Right cardiac atrium (tissue), 5 donors: ENCODE data around the gene SLC39A2. TPM values are rescaled to one million over a fixed set of nuclear protein-coding genes. Genes with fewer than 3 reads are reported as not detected.

Source experiments
- ATAC-seq, 2 donors: fragments of 200-7000 bp; cut with Tn5 transposase; one replicate each; pipeline versions ENCODE4 v1.8.0 to v1.9.1; 2020; ENCODE audit warnings: moderate library complexity in 2 of 2, mild to moderate bottlenecking in 1 of 2
- DNase-seq, 3 donors: peaks; one replicate each; pipeline ENCODE4 v3.0.0-alpha.2; 2020
- H3K27ac ChIP-seq: one replicate; pipeline ENCODE4 v1.5.1; 2013; ENCODE audit warnings: mild to moderate bottlenecking, low read length, control low read depth, moderate library complexity
- H3K27me3 ChIP-seq: one replicate; pipeline ENCODE4 v1.6.1; 2013; ENCODE audit not compliant: control insufficient read depth, insufficient read depth
- H3K4me1 ChIP-seq: one replicate; pipeline ENCODE4 v1.6.1; 2013; ENCODE audit warnings: low read length; ENCODE audit not compliant: control insufficient read depth, insufficient read depth
- H3K4me3 ChIP-seq: one replicate; pipeline ENCODE4 v1.5.1; 2013; ENCODE audit warnings: low read length, control low read depth
- H3K9me3 ChIP-seq: one replicate; pipeline ENCODE4 v1.6.1; 2013; ENCODE audit warnings: low read length; ENCODE audit not compliant: control insufficient read depth
- WGBS: extraction: QIAGEN DNeasy Blood & Tissue Kit; methylation state at CpG from one replicate; pipeline ENCODE4 v1.1.7; 2013; 5-methylcytosine and 5-hydroxymethylcytosine counted together
- intact Hi-C, 4 donors: fragments of 100-400 bp; cut with DNase I; formaldehyde crosslinking; loops; one replicate each; pipeline versions ENCODE4 v1.11.0 to v1.14.0; 2022 to 2023
- polyA plus RNA-seq: library from polyadenylated mRNA; stranded (reverse); fragments of 200-250 nt; gene quantifications from one replicate; pipeline ENCODE4 v1.2.3, GENCODE V29; 2013
- total RNA-seq, 4 donors: library from RNA; stranded (reverse); fragmentation: NEBNext Ultra II Directional; extraction: Animal tissue kit (Norgen Biotek cat#: 25700); gene quantifications; one replicate each; pipeline ENCODE4 v1.2.1, GENCODE V29; 2021
- donor health status: healthy with polysubstance abuse.
- donor health status: DM: no; HTN: yes; CAD: no.
- donor health status: DM: no; HTN: no; CAD: no.
- donor health status: DM: no; HTN: yes; CAD: no; lungs with severe emphysema.
- donor health status: DM: yes; HTN: yes; CAD: no.

Gene SLC39A2
- total and polyA plus RNA-seq, 5 donors, result 0.16 to 0.35 (median 0.29) TPM; not detected in 2

DNA sequence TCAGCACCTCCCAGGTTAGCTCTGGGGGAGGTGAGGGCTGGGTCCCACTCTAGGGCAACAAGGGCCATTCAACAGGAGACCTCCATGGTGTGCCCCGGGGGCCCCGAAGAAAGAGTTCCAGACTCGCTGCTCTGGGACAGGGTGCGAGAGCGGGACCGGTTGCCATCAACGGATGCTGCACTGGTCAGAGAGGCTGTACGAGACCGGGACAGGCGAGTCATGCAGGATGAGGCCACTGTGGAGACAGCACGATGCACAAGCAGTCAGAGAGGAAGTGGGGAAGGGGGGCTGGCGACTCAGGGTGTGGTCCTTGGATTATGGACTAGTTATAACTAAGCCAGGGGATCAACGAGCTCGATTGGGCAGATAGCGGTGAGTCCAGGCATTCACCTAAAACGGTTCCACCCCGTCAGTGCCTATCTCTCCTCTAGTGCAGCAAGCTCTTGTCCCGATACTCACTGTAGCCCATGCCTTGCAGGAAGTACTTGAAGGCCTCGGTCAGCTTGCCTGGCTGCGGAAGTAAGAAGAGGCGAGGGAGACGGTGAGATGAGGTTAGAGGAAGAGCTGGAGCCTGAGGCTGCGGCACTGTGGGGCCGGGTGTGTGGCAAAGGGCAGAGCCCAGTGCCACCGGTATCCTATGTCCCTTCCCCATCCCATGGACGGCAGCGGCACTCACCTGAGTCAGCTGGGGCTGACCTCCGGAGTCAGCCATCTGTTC lies 18.6 kb downstream of the SLC39A2 start:
- H3K27me3 ChIP-seq, result no peaks in the 10 kb centered on the region
- 72% methylated on average over 28 of the region's 28 CpGs for WGBS
- H3K9me3 ChIP-seq, result no peaks in the 10 kb centered on the region
- peak in 1 of 2 donors; percentile 3 for ATAC-seq
- peak in 1 of 3 donors; percentile 55 for DNase-seq
- H3K4me3 ChIP-seq, result no peak overlapping the region
- peaks cover 3% of the 10 kb centered on the region for H3K4me1 ChIP-seq
- H3K27ac ChIP-seq, result no peak overlapping the region
- intact Hi-C loops, result loop anchor here in 1 of 4 donors (5.0 kb wide), 1 partner anchor 75 kb away; no protein-coding TSS in a partner anchor

DNA sequence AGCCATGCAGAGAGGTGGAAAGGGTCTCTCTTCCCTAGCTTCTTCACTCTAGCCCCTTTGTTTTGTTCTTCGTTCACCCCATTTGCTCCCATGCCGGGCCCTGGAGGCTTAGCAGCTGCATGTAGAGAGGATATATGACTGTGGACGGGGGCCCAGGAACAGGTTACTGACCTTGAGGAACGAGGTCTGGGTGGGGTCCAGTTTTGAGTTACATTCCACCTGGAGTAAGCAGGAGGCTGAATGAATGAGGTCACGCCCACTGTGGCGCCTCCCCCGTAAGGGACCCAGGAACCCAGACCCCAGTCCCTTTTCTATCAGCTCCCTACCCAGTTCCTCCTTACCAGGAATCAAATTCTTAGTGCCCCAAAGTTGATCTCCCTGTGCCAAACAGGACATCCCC lies 19.2 kb downstream of the SLC39A2 start:
- intact Hi-C loops, result loop anchor here in 1 of 4 donors (5.0 kb wide), 1 partner anchor 74 kb away; no protein-coding TSS in a partner anchor
- Histone ChIP-seq H3K4me1 (peaks cover 4% of the 10 kb centered on the region), H3K27me3 (no peaks in the 10 kb centered on the region), H3K4me3 (no peak overlapping the region), H3K9me3 (no peaks in the 10 kb centered on the region), H3K27ac (no peak overlapping the region)
- WGBS, result 82% methylated on average over 7 of the region's 7 CpGs
- DNase-seq, result no peak
- ATAC-seq, result no peak

DNA sequence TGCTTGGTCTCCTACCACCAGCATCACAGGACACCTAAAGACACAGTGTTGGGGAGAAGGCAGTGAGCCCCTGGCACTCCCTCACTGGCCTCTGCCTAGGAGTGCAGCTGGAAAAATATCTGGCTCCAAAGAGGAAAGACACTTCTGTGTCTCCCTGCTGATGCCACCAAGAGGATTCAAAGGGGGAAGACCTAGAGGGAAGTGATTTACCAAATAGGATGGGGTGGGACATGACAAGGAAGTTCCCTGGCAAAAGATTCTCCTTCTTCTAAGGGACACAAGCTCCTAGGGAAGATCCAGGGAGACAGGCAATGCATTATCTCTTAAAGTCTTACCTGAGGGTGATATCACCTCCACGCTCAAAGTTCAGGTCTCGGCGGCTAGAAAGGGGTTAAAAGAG lies 19.7 kb downstream of the SLC39A2 start:
- WGBS, result 93% methylated on average over 3 of the region's 3 CpGs
- no peak overlapping the region for H3K27ac ChIP-seq

DNA sequence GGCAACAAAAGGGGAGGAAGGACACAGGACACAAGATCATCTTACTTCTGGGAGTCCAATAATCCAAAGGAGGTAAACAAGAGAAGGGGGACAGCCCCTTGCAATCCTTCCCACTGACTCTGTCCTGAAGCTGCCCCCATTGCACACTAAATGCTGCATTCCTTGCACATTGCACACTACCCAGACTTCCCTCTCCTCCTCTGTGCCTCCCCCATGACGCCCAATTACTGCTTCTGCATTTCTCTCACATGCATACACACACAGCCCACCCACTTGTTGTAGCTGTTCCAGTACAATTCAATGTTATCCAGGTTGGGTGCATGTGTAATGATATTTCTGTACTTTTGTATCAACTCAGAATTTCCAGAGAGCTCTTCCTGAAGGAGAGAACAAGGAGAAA lies 20.3 kb downstream of the SLC39A2 start:
- Histone ChIP-seq H3K9me3 (no peaks in the 10 kb centered on the region), H3K4me1 (peaks cover 4% of the 10 kb centered on the region), H3K27me3 (no peaks in the 10 kb centered on the region), H3K27ac (no peak overlapping the region), H3K4me3 (no peak overlapping the region)
- WGBS, result 54% methylated on average over 1 of the region's 1 CpG
- intact Hi-C loops, result loop anchor here in 1 of 4 donors (5.0 kb wide), 1 partner anchor 73 kb away; no protein-coding TSS in a partner anchor
- DNase-seq (no peak), ATAC-seq (no peak)

More for the DNA sequence above, 19.7 kb downstream of the SLC39A2 start:
- no peak for DNase-seq
- peaks cover 4% of the 10 kb centered on the region for H3K4me1 ChIP-seq
- H3K27me3 ChIP-seq, result no peaks in the 10 kb centered on the region
- no peaks in the 10 kb centered on the region for H3K9me3 ChIP-seq
- intact Hi-C loops, result loop anchor here in 1 of 4 donors (5.0 kb wide), 1 partner anchor 74 kb away; no protein-coding TSS in a partner anchor
- no peak for ATAC-seq
- no peak overlapping the region for H3K4me3 ChIP-seq

DNA sequence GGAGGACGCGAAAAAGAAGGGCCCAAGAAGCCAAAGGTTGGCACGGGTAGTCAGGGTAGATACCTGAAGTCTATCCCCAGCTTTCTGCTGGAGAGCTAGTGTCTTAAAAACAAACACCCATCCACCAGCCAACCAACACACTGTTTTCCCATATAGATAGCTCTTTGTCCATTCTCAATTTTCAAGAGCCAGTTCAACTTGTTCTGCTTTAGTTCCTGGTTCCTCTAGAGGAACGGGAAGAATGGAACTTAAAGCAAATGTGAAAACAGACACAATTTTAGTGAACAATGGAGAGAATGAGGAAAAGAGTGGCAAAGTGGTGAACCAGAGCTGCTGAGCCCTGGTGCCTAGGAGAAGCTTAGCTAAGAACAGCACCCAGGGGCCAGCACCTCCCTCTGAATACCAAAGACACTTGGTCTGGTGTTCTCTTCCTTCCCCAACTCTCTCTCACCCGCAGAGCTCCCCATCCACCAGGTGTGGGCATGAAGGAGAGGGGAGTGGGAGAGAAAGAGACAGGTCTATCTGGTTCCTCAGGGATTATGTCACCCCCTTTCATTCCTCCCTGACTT lies 22.0 kb downstream of the SLC39A2 start:
- Histone ChIP-seq H3K4me3 (no peak overlapping the region), H3K27me3 (no peaks in the 10 kb centered on the region), H3K27ac (no peak overlapping the region), H3K9me3 (no peaks in the 10 kb centered on the region), H3K4me1 (peaks cover 4% of the 10 kb centered on the region)
- ATAC-seq (no peak), DNase-seq (no peak)
- WGBS, result 88% methylated on average over 5 of the region's 5 CpGs
- intact Hi-C loops, result no loop called here

DNA sequence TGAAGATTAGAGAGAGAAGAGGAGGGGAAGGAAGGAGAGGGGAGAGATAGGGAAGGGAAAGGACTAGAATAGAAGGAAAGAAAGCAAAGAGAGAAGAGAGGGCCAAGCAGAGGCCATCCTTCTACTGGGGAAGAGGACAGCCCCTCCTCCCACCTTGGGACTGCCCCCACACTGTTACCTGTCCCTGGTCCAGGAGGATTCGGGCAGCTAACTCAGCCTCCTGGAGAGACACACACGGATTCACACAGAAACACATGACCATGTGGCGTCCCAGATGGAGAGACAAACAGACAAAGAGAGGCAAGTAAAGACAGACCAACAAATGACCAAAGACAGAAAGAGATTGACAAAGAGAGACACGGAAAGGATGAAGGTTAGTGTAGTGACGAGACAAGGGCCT lies 23.6 kb downstream of the SLC39A2 start:
- no peak for ATAC-seq
- Histone ChIP-seq H3K4me3 (peak overlapping the region; percentile 90), H3K4me1 (peaks cover 12% of the 10 kb centered on the region), H3K27ac (peak overlapping the region; percentile 87), H3K9me3 (no peaks in the 10 kb centered on the region), H3K27me3 (no peaks in the 10 kb centered on the region)
- DNase-seq, result no peak
- 65% methylated on average over 5 of the region's 5 CpGs for WGBS
- intact Hi-C loops, result no loop called here

DNA sequence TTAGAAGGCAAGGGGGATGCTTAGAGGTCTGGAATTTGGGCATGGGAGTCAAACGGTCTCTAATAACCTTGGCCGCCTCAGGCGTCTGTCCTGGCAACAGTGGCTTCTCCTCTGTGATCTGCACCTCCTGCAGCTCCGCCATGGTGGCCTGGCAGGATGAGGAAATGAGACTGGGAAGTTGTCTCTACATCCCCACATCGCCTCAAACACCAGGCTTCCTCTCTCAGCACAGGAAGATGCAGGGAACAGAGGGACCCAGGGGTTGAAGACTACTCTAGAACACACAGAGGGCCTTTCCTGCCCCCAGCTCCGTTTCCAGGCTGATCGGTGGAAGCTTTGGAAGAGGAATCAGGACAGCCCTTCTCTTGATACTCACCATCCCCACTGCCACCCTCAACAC lies 24.1 kb downstream of the SLC39A2 start:
- peak overlapping the region; percentile 90 for H3K4me3 ChIP-seq
- intact Hi-C loops, result no loop called here
- WGBS, result 26% methylated on average over 7 of the region's 7 CpGs
- H3K9me3 ChIP-seq, result no peaks in the 10 kb centered on the region
- DNase-seq (peak in 2 of 3 donors; percentile 56 to 64), ATAC-seq (no peak)
- H3K4me1 ChIP-seq, result peaks cover 12% of the 10 kb centered on the region
- peak overlapping the region; percentile 87 for H3K27ac ChIP-seq
- H3K27me3 ChIP-seq, result no peaks in the 10 kb centered on the region

DNA sequence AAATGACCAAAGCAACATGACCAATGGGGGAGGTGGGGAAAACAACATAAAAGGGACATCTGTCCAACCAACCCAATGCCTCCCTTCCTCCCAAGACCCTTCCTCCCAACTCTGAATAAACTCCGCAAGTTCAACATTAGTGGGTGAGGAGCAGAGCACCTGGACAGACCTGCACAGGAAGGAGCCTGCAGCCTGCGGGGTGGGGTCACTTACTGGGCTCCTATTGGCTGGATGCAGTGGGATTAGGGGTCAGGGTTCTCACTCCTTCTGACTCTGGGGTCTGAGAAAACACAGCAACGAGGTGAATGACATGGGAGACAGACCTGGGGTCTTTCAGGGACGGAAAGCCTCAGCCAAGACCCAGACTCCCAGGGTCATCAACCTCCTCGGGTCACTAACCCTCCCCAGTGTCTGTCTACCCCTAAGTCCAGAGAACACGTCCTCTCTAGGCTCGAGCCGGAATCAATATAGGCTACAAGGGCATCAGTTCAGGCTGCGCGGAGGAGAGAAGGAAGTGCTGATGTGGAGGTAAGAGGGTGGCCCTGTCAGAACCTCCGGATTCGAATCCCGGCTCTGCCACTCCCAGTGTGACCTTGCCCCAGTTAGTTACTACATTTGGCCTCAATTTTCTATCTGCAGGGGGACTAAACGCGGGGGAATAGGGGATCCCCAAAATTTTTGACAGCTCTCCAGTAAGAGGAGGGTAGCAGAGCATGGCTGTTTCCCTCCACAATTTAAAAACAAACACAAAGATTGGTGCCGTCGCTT lies 24.9 kb downstream of the SLC39A2 start:
- Histone ChIP-seq H3K27me3 (no peaks in the 10 kb centered on the region), H3K27ac (peak overlapping the region; percentile 87), H3K9me3 (no peaks in the 10 kb centered on the region), H3K4me3 (peak overlapping the region; percentile 90), H3K4me1 (peaks cover 12% of the 10 kb centered on the region)
- DNase-seq (peak in 2 of 3 donors; percentile 45 to 65), ATAC-seq (peak in 1 of 2 donors; percentile 3)
- WGBS, result 18% methylated on average over 17 of the region's 17 CpGs
- intact Hi-C loops, result no loop called here

DNA sequence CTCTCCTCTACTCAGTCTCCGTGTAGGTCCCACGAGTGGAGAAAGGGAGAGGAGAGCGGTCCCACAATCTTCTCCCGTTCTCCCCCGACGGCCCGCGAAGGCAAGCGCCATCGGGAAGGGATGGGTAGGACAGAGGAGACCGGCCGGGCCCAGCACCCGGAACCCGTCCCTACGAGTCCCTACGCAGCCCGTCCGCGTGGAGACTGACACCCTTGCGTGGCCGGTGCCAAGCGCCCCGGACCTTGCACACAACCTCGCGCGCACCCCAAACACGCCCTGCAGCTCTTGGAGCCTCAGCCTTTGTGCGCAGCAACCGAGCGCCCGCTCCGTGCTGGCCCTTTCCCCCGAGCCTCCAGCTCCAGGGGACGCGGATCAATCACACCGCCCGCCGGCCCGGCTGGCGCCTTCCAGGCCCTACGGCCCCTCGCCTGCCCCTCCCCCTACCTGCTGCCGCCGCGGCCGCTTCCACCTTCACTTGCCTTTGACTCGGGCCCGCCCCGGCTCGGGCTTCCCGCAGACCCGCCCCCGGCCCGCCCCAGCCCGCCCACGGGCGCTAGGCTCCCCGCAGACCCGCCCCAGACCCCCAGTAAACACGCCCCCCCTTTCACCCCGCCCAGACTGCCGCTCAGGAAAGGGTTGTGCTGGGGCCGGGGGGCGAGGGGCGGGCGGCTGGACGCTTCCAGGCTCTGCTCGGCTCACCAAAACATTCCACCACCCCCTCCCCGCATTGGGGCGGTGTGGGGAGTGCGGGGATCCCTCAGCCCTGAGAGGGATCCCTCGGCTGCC lies 25.7 kb downstream of the SLC39A2 start, which contains the start of gene NDRG2:
TSS of gene NDRG2 (minus strand) at position 477 of the 786 bp plus-strand sequence. CDS start 1,746 bp downstream, outside the sequence.
- peak within 1 kb of the TSS; percentile 90 for H3K4me3 ChIP-seq
- no peaks in the 10 kb centered on the region for H3K9me3 ChIP-seq
- under 1% methylated on average over 72 of the region's 72 CpGs for WGBS
- ATAC-seq (peak; percentile 88 to 91), DNase-seq (peak; percentile 83 to 96 (median 95))
- no peaks in the 10 kb centered on the region for H3K27me3 ChIP-seq
- intact Hi-C loops, result no loop called here
- H3K27ac ChIP-seq, result peak within 1 kb of the TSS; percentile 98
- peaks cover 12% of the 10 kb centered on the region for H3K4me1 ChIP-seq
